D721Med (cell line): Measurements from ENCODE around the gene WDR38.

ENCODE experiments used
- DNase-seq: peaks from one replicate; pipeline ENCODE4 v3.0.0; 2011; ENCODE audit warnings: low spot score; ENCODE audit not compliant: insufficient read length
- FAIRE-seq: peaks from 2 replicates; lab custom pipeline; 2011; peaks lifted over from hg19 to GRCh38; lab: Jason Lieb, UNC
- CTCF ChIP-seq: IDR thresholded peaks from 2 replicates; pipeline ENCODE4 v1.5.1; 2012; ENCODE audit warnings: mild to moderate bottlenecking, control low read depth; ENCODE audit not compliant: insufficient read depth; ENCODE audit errors: missing control alignments

The WDR38 gene

GRCh38 chr9:124886866-124887492 is 33.7 kb downstream of the WDR38 start:
- TF ChIP-seq CTCF = no peak
- FAIRE-seq = no peak
- no peak for DNase-seq

GRCh38 chr9:124887832-124888231 is 34.6 kb downstream of the WDR38 start:
- no peak for TF ChIP-seq CTCF
- FAIRE-seq (no peak), DNase-seq (no peak)

- TF ChIP-seq CTCF = no peak
- FAIRE-seq (no peak), DNase-seq (no peak)
Measured at GRCh38 chr9:124889006-124889405, 35.7 kb downstream of the WDR38 start.

GRCh38 chr9:124890179-124890578 is 36.9 kb downstream of the WDR38 start:
- FAIRE-seq = no peak
- no peak for TF ChIP-seq CTCF
- no peak for DNase-seq

- DNase-seq = no peak
- no peak for FAIRE-seq
- no peak for TF ChIP-seq CTCF
Measured at GRCh38 chr9:124894035-124894740, 40.9 kb downstream of the WDR38 start.

GRCh38 chr9:124894741-124895170 is 41.5 kb downstream of the WDR38 start:
- TF ChIP-seq CTCF = peak; percentile 49
- FAIRE-seq (no peak), DNase-seq (no peak)
